GF-D8 (cell line): Measurements from ENCODE around the gene FERMT1.
"Not testable (repeated sequence)": the region's sequence is repeated elsewhere in the genome, so short reads cannot be mapped to it uniquely, and the experiment has no call there.

Experiments
- DNase-seq: peaks from one replicate; lab custom pipeline; 2025; lab: John Stamatoyannopoulos, UW

Gene FERMT1

DNA sequence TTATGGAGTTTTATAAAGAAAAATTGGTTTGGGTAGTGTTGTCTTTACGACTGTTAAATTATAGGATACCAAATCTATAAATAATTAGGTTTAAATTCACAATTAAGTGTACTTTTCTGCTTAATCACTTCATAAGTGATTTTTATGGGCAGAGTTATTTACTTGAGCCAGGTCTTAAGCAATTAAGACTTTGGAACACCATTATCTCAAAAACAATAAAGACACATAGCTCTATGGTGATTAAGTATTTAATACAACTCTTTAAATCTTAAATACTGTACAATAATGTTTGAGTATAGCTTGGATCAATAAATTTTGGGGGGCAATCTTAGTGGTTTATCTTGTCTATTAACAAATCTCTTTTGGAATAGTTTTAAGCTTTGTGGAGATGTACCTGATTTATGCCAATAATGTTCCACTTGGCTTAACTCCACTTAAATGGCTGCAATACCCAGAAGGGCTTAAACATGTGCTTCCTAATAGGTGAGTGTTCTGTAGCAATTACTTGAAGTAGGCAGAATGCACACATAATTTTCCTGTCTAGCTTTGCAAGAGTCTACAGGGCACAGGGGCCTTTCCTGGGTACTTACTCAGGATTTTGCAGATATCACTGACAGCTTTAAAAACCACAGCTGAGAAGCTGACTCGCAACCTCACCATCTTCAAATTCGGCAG lies 7.5 kb downstream of the FERMT1 start:
- DNase-seq, result no peak

- DNase-seq, result no peak
Measured at GRCh38 chr20:6114696-6115095, 8.1 kb downstream of the FERMT1 start.

- no peak for DNase-seq
Measured at GRCh38 chr20:6113951-6114350, 8.9 kb downstream of the FERMT1 start.

- not testable (repeated sequence) for DNase-seq
Measured at GRCh38 chr20:6112965-6113364, 9.9 kb downstream of the FERMT1 start.

GRCh38 chr20:6108330-6108729 lies 14.5 kb downstream of the FERMT1 start:
- no peak for DNase-seq

DNA sequence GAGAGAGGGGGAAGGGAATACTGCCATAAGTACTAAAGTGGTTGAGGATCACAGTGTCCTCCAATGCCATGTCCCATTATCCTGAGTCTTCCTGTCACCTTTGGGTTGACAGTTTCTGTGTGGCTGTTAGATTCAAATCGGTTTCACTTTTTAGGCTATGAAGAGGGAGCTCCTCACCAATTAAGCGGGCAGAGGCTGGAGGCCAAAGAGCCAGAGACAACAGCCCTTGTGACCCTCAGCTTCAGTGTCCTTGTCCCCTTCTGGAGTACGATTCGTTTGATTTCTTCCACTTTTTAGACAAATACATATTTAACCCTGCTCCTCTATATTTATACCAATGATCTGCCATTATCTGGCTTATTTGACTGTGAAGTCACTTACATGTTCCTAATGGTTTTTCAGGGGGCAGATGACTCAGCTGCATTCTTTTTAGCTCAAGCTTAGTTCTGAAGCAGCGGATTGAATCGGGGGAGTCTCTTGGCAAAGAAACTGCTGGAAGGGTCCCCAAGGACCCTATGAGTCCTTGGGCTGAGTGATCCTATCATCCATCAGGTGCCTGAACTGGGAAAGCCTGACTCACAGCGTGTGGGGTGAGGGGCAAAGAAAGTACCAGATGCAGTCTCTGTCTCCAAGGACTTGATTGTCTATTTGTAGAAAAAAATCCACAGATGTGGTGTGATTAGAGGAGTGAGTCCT lies 18.2 kb downstream of the FERMT1 start:
- no peak for DNase-seq

DNA sequence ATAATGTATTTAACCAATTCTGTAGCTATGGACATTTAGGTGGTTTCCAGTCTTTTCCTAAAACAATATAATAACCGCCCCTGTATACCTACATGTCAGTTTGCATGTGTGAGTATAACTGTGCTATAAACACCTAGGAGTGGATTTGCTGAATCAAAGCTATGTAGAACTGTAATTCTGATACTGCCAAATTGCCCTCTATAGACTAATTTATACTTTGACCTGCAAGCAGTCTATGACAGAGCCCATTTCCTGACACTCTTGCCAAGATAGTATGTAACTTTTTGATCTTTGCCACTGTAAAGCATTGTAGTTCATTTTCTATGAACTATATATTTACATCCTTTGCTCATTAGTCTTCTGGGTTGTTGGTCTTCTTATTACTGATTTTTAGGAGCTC lies 19.5 kb downstream of the FERMT1 start:
- DNase-seq, result no peak

DNA sequence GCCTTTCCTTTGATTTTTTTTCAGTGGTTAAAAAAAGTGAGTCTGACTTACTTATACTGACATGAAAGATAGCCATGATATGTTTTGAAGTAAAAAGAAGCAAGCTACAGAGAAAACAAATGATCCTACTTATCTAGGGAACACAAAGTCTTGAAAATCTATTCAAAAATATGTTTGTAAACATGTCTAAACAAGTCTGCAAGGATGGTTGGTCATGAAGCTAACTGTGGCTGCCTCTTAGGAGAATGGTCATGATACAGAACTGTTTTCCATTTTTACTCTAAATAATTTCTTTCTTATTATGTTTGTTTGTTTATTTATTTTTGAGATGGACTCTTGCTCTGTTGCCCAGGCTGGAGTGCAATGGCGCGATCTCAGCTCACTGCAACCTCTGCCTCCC lies 21.5 kb downstream of the FERMT1 start:
- no peak for DNase-seq

- no peak for DNase-seq
Measured at GRCh38 chr20:6100246-6100645, 22.6 kb downstream of the FERMT1 start.

DNA sequence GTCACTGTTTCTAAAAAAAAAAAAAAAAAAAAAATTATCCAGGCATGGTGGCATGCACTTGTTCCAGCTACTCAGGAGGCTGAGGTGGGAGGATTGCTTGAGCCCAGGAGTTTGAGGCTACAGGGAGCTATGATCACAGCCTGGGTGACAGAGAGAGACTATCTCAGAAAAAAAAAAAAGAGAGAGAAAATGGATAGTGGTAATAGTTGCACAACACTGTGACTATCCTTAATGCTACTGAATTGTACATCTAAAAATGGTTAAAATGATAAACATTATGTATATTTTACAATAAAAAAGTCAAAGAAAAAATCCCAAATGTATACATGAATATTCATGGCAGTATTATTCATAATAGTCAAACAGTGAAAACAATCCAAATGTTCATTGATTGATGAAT lies 23.0 kb downstream of the FERMT1 start:
- no peak for DNase-seq

DNA sequence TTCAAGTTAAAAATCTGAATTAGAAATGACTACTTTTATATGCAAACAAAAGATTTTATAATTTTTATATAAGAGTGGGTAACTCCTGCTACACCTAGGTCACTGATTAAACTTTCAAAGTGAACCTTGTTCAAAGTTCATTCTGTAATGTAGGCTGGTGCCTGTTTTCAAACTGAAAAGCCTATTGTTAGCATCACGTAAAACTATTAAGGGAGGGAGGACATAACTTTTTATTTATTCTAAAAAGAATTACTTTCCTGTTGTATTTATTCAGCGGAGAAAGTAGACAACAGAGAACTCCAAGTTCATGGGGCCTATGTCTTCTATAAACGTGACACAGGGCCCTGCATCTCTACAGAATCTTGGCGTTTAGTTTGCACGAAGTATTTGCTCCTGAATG lies 27.4 kb downstream of the FERMT1 start:
- DNase-seq, result no peak

- no peak for DNase-seq
Measured at GRCh38 chr20:6094565-6094964, 28.3 kb downstream of the FERMT1 start.

GRCh38 chr20:6094063-6094462 lies 28.8 kb downstream of the FERMT1 start:
- DNase-seq, result no peak

DNA sequence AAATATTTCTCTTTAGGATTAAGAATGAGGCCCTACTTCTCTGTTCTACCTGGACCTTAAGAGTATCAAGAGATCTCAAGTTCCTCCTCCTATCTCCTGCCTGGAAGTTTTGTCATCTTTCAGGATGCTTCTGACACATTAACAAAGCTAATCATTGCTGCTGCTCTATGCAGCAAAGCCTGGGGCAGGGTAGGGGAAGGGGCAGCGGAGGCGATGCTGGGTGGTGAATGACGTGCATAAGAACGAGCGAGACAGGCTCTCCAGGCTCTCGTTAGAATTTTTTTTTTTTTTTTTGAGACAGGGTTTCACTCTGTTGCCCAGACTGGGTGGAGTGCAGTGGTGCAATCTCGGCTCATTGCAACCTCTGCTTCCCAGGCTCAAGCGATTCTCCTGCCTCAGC lies 31.2 kb downstream of the FERMT1 start:
- DNase-seq, result no peak

GRCh38 chr20:6086868-6087267 lies 36.0 kb downstream of the FERMT1 start:
- DNase-seq, result no peak

- DNase-seq, result no peak
Measured at GRCh38 chr20:6083926-6084325, 38.9 kb downstream of the FERMT1 start.

DNA sequence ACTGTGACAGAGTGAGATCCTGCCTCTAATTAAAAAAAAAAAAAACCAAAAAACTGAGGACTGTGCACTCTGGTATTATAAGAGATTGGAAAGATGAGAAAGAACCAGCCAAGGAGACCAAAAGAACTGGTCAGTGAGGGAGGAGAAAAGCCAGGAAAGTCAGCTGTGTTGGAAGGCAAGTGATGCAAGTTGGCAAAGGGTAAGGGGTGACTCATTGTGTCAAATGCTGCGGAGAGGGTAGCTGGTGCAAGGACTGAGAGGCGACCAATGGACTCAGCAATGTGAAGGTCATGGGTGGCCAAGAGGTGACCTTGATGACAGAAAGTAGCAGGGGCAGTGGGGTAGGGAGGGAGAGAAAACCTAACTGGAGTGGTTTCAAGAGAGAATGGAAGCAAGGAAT lies 41.6 kb downstream of the FERMT1 start:
- no peak for DNase-seq

DNA sequence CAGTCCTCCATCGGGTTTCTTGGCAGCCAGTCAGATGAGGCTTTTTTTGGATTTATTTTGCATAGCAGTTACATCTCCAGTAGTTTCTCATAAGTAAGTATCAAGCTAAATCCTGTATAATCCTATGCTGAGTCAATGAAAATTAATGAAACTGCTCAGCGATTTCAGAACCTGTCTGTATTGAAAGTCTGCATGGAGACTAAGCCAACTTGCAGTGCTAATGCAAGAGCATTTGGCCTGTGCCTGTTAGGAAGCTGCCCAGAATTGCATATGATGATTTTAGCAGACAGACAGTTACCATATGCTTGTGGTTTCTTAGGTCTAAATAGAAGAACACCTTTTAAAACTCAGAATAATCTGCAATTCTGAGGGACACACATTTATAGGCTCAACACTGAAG lies 43.8 kb downstream of the FERMT1 start:
- no peak for DNase-seq

DNA sequence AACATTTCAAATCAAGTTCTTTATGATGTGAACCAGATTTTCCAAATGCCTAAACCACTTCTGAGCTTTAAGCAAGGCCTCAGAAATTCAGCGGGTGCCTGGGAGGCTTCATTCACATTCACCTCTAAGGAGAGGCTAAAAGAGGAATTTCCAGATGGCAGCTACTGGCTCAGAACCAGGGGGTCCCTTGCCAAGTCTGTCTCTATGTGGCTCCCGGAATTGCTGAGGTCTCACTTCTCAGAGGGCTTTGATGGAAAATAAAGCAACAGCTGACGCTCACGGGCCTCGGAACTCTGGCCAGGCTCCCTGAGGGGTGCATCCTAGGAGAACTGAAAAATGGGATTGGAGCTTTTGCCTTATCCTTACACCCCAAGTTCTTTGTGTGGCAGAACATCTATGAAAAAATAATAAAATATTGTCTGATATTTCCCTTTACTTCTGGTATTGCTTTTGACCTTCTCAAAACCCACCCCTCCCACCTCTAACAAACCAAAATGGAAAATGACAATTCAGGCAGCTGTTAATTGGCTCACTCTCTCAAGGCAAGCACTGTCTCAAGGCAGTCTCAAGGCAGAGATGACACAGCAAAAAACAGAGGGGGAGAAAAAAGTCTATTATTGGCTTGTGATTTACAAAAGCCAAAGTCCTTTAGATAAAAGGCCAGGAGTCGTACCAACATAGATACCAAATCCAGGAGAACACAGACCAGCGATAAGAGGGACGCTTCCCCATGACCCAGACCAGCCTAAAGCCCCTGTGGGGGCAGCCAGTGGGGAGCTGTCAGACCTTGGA lies 47.2 kb downstream of the FERMT1 start:
- no peak for DNase-seq

DNA sequence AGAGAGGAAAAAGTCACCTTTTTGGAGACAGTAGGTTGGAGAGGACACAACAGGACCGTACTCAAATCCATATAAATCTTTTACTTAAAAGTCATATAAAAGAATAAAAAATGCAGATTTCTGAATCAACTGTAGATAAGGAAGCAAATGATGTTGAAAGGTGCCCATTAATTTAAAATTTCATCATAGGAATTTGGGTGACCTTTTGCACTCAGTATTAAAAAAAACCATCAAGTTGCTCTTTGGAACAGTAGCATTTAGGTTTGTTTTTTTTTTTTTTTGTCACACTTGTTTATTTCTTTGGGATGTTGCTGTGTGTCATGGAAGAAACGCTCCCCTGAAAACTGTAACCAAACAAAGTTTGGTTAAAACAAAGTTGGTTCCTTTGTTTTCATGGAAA lies 48.0 kb downstream of the FERMT1 start:
- no peak for DNase-seq

- DNase-seq, result peak; percentile 6
Measured at GRCh38 chr20:6074145-6074561, 48.7 kb downstream of the FERMT1 start.

- DNase-seq, result no peak
Measured at GRCh38 chr20:6070829-6071695, 51.8 kb downstream of the FERMT1 start.
